Calu3 (cell line): ENCODE data around the gene LRRC43. TPM values are rescaled to one million over a fixed set of nuclear protein-coding genes. Genes with fewer than 3 reads are reported as not detected.

Experiments used
- BruUV-seq: library from RNA; stranded (reverse); fragments of 400-500 nt; replicated peaks from 2 replicates; lab custom pipeline; 2021; lab: Mats Ljungman, UMichigan
- CTCF ChIA-PET: fragments of 300-600 bp; sonication (Branson Sonifier 250); formaldehyde crosslinking; loops from one replicate; lab custom pipeline; 2022; ENCODE audit warnings: antibody characterized with exemption; lab: Charles Lee
- DNase-seq: peaks from one replicate; pipeline ENCODE4 v3.0.0; 2022
- H3K27ac Mint-ChIP-seq: one replicate; pipeline ENCODE4 v1.8.0; 2022; ENCODE audit warnings: mixed read lengths; ENCODE audit not compliant: unreplicated experiment
- H3K27me3 Mint-ChIP-seq: one replicate; pipeline ENCODE4 v1.8.0; 2022; ENCODE audit warnings: mixed read lengths; ENCODE audit not compliant: unreplicated experiment
- H3K36me3 Mint-ChIP-seq: one replicate; pipeline ENCODE4 v1.8.0; 2022; ENCODE audit warnings: mild to moderate bottlenecking, moderate library complexity, mixed read lengths; ENCODE audit not compliant: insufficient read depth, unreplicated experiment
- H3K4me1 Mint-ChIP-seq: one replicate; pipeline ENCODE4 v1.8.0; 2022; ENCODE audit warnings: mild to moderate bottlenecking, low read depth, mixed read lengths; ENCODE audit not compliant: unreplicated experiment
- H3K4me3 Mint-ChIP-seq: one replicate; pipeline ENCODE4 v1.8.0; 2022; ENCODE audit warnings: mild to moderate bottlenecking, low read depth, moderate library complexity, mixed read lengths; ENCODE audit not compliant: unreplicated experiment
- H3K9me3 Mint-ChIP-seq: one replicate; pipeline ENCODE4 v1.8.0; 2022; ENCODE audit warnings: low read depth, mixed read lengths; ENCODE audit not compliant: unreplicated experiment
- CTCF ChIP-seq: fragments of 200-600 bp; IDR thresholded peaks from one replicate; pipeline ENCODE4 v1.8.0; 2022; ENCODE audit warnings: antibody characterized with exemption; ENCODE audit not compliant: unreplicated experiment
- intact Hi-C: fragments of 100-400 bp; cut with micrococcal nuclease; formaldehyde crosslinking; loops from one replicate; pipeline ENCODE4 v1.10.0; 2022; ENCODE audit not compliant: unreplicated experiment
- total RNA-seq: library from RNA; stranded (reverse); gene quantifications from 2 replicates; pipeline ENCODE4 v1.2.3, GENCODE V29; 2022

LRRC43 gene
- total RNA-seq, 1 experiment from 2014 or later = not detected

- Mint-ChIP-seq H3K27ac (no peak overlapping the region), H3K9me3 (peaks cover 2% of the 10 kb centered on the region), H3K36me3 (peaks cover 14% of the 10 kb centered on the region), H3K4me1 (no peaks in the 10 kb centered on the region), H3K4me3 (peak overlapping the region; percentile 66), H3K27me3 (peaks cover 18% of the 10 kb centered on the region)
- no peak for DNase-seq
- CTCF ChIA-PET = no interaction called here
- TF ChIP-seq CTCF = no peak
- BruUV-seq = no TSS peak
- intact Hi-C loops = no loop called here
Observed at GRCh38 chr12:122183588-122183940, 641 bp downstream of the LRRC43 start.

DNA sequence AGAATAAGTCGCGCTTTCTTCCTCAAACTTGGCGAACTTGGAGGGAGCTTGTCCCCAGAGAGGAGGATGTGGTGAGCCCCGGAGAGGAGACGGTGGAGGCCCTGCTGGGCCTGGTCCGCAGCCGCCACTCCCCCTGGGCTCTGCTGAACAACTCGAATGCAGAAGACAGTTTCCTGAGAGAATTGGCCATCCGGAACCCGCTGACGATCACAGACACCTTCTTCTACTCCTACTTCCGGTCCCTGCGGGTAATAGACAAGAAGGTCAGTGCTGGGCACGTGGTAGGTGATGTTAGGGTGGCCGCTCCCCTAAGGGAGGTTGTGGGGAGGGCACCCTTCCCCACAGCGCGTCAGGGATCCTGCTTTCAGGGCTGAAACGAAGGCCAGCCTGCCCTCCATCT lies 1.6 kb downstream of the LRRC43 start:
- no peak for TF ChIP-seq CTCF
- BruUV-seq = no TSS peak
- Mint-ChIP-seq H3K36me3 (peaks cover 14% of the 10 kb centered on the region), H3K4me3 (peak overlapping the region; percentile 66), H3K4me1 (no peaks in the 10 kb centered on the region), H3K27me3 (peaks cover 22% of the 10 kb centered on the region), H3K27ac (no peak overlapping the region), H3K9me3 (no peaks in the 10 kb centered on the region)
- DNase-seq = no peak
- intact Hi-C loops = no loop called here
- CTCF ChIA-PET = interaction anchor here (0.6 kb wide), 1 partner anchor 28 kb away, joined by 3 read pairs; no protein-coding TSS in a partner anchor

GRCh38 chr12:122185079-122185478 lies 2.2 kb downstream of the LRRC43 start:
- no TSS peak for BruUV-seq
- intact Hi-C loops = no loop called here
- H3K4me1 Mint-ChIP-seq = no peaks in the 10 kb centered on the region
- peaks cover 14% of the 10 kb centered on the region for H3K36me3 Mint-ChIP-seq
- no peak for DNase-seq
- no peaks in the 10 kb centered on the region for H3K9me3 Mint-ChIP-seq
- TF ChIP-seq CTCF = no peak
- H3K4me3 Mint-ChIP-seq = no peak overlapping the region
- peaks cover 28% of the 10 kb centered on the region for H3K27me3 Mint-ChIP-seq
- no peak overlapping the region for H3K27ac Mint-ChIP-seq
- CTCF ChIA-PET = no interaction called here

- DNase-seq = no peak
- Mint-ChIP-seq H3K4me3 (no peak overlapping the region), H3K36me3 (peaks cover 14% of the 10 kb centered on the region), H3K9me3 (no peaks in the 10 kb centered on the region), H3K27ac (no peak overlapping the region), H3K4me1 (no peaks in the 10 kb centered on the region), H3K27me3 (peaks cover 33% of the 10 kb centered on the region)
- intact Hi-C loops = no loop called here
- no peak for TF ChIP-seq CTCF
- no TSS peak for BruUV-seq
- CTCF ChIA-PET = interaction anchor here (0.6 kb wide), 1 partner anchor 49 kb away, joined by 6 read pairs; no protein-coding TSS in a partner anchor
Observed at GRCh38 chr12:122185494-122186082, 2.7 kb downstream of the LRRC43 start.
